SK-N-SH treated with all-trans-retinoic acid at 6 μM for 48 hours (cell line): ENCODE data around the gene INTS15.

Source experiments
- ATAC-seq: fragments of 200-7000 bp; cut with Tn5 transposase; 3 replicates; pipeline ENCODE4 v1.9.1; 2020; ENCODE audit warnings: mild to moderate bottlenecking, moderate library complexity
- ARNTL ChIP-seq: fragments of 450-650 bp; formaldehyde crosslinking; IDR thresholded peaks from 2 replicates; pipeline ENCODE4 v1.5.0; 2020; ENCODE audit warnings: low read depth, mild to moderate bottlenecking, moderate library complexity, borderline replicate concordance
- BACH2 ChIP-seq: fragments of 250-450 bp; sonication (Bioruptor Pico); IDR thresholded peaks from 2 replicates; pipeline ENCODE4 v1.9.0; 2021; ENCODE audit warnings: mild to moderate bottlenecking, borderline replicate concordance
- CSDC2 ChIP-seq: fragments of 250-450 bp; sonication (Bioruptor Pico); IDR thresholded peaks from 2 replicates; pipeline ENCODE4 v1.5.0; 2020; ENCODE audit warnings: mild to moderate bottlenecking, moderate library complexity
- ESRRG ChIP-seq: fragments of 250-450 bp; sonication (Bioruptor Pico); IDR thresholded peaks from 2 replicates; pipeline ENCODE4 v1.6.1; 2021; ENCODE audit warnings: mild to moderate bottlenecking
- GLIS3 ChIP-seq: fragments of 250-450 bp; sonication (Bioruptor Pico); IDR thresholded peaks from 2 replicates; pipeline ENCODE4 v1.5.0; 2020; ENCODE audit warnings: mild to moderate bottlenecking, moderate library complexity
- ISL1 ChIP-seq: fragments of 250-450 bp; sonication (Bioruptor Pico); IDR thresholded peaks from 2 replicates; pipeline ENCODE4 v2.1.2; 2022; ENCODE audit warnings: mild to moderate bottlenecking, moderate library complexity
- OSR1 ChIP-seq: fragments of 250-450 bp; sonication (Bioruptor Pico); IDR thresholded peaks from 2 replicates; pipeline ENCODE4 v1.8.0; 2022; ENCODE audit warnings: moderate library complexity, mild to moderate bottlenecking, inconsistent platforms
- PPARA ChIP-seq: fragments of 250-450 bp; sonication (Bioruptor Pico); IDR thresholded peaks from 2 replicates; pipeline ENCODE4 v1.5.0; 2020; ENCODE audit warnings: mild to moderate bottlenecking, borderline replicate concordance
- RARB ChIP-seq: fragments of 250-450 bp; sonication (Bioruptor Pico); IDR thresholded peaks from 2 replicates; pipeline ENCODE4 v1.8.0; 2021; ENCODE audit warnings: mild to moderate bottlenecking, moderate library complexity
- ZC3H10 ChIP-seq: fragments of 250-450 bp; sonication (Bioruptor Pico); IDR thresholded peaks from 2 replicates; pipeline ENCODE4 v1.5.1; 2021; ENCODE audit warnings: mild to moderate bottlenecking, moderate library complexity
- ZFP3 ChIP-seq: fragments of 250-450 bp; sonication (Bioruptor Pico); IDR thresholded peaks from 2 replicates; pipeline ENCODE4 v1.5.0; 2020; ENCODE audit warnings: mild to moderate bottlenecking, moderate library complexity
- ZFP30 ChIP-seq: fragments of 450-650 bp; formaldehyde crosslinking; IDR thresholded peaks from 2 replicates; pipeline ENCODE4 v1.5.0; 2022; ENCODE audit warnings: mild to moderate bottlenecking, moderate library complexity
- ZNF565 ChIP-seq: fragments of 450-650 bp; formaldehyde crosslinking; conservative IDR thresholded peaks from 2 replicates; pipeline ENCODE4 v1.5.0; 2020; ENCODE audit warnings: low read depth, mild to moderate bottlenecking, moderate library complexity
- ZNF70 ChIP-seq: fragments of 450-650 bp; formaldehyde crosslinking; IDR thresholded peaks from 2 replicates; pipeline ENCODE4 v1.5.0; 2020; ENCODE audit warnings: mild to moderate bottlenecking, moderate library complexity
- ZNF8 ChIP-seq: fragments of 450-650 bp; formaldehyde crosslinking; IDR thresholded peaks from 2 replicates; pipeline ENCODE4 v1.5.0; 2020; ENCODE audit warnings: mild to moderate bottlenecking, moderate library complexity
- TF ChIP-seq, protein P1 (sequence below): fragments of 250-450 bp; sonication (Bioruptor Pico); IDR thresholded peaks from 2 replicates; pipeline ENCODE4 v1.8.0; 2020; ENCODE audit warnings: mild to moderate bottlenecking, moderate library complexity, borderline replicate concordance
- TF ChIP-seq, protein P2 (sequence below): fragments of 250-450 bp; sonication (Bioruptor Pico); IDR thresholded peaks from 2 replicates; pipeline ENCODE4 v1.8.0; 2021; ENCODE audit warnings: low read depth, mild to moderate bottlenecking, moderate library complexity, borderline replicate concordance
- TF ChIP-seq, protein P3 (sequence below): fragments of 250-450 bp; sonication (Bioruptor Pico); IDR thresholded peaks from 2 replicates; pipeline ENCODE4 v1.5.1; 2020; ENCODE audit warnings: low read depth, mild to moderate bottlenecking, moderate library complexity

The INTS15 gene

DNA sequence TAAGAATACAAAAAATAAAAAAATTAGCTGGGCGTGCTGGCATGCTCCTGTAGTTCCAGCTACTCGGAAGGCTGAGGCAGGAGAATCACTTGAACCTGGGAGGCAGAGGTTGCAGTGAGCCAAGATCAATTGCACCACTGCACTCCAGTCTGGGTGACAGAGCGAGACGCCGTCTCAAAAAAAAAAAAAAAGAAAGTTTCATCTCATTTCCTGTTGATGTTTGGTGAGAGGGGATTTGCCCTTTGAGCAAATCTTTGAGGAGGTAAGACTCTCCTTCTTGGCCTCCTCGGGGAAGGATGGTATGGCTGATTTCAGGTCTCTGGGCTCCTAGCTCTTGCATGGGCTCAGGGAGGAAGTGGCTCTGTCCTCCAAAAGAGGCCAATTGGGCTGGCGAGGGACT, 35.0 kb upstream of the INTS15 start:
- no peak for TF ChIP-seq CSDC2
- TF ChIP-seq, protein P1, sequence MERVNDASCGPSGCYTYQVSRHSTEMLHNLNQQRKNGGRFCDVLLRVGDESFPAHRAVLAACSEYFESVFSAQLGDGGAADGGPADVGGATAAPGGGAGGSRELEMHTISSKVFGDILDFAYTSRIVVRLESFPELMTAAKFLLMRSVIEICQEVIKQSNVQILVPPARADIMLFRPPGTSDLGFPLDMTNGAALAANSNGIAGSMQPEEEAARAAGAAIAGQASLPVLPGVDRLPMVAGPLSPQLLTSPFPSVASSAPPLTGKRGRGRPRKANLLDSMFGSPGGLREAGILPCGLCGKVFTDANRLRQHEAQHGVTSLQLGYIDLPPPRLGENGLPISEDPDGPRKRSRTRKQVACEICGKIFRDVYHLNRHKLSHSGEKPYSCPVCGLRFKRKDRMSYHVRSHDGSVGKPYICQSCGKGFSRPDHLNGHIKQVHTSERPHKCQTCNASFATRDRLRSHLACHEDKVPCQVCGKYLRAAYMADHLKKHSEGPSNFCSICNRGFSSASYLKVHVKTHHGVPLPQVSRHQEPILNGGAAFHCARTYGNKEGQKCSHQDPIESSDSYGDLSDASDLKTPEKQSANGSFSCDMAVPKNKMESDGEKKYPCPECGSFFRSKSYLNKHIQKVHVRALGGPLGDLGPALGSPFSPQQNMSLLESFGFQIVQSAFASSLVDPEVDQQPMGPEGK, result no peak
- no peak for TF ChIP-seq ESRRG (CRISPR knock-in tag)
- ATAC-seq, result no peak

DNA sequence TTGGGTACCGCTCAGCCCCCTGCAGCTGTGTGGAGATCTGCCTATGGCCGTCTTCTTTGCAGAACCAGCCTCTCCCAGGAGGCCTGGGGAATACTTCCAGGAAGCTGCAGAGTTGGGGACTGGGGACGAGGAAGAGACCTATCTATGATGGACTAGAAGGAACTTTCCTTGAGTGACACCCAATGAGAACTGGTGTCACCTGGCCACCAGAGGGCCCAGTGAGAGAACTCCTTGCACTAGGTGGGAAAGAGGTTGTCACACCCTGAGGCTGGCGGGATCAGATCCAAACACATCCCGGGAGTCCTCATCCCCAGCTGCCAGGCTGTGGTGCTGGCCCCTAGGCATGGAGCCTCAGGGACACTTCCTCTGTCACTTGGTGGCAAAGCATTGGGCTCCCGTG, 33.6 kb upstream of the INTS15 start:
- TF ChIP-seq GLIS3 (CRISPR knock-in tag), result no peak
- TF ChIP-seq, protein P1, result no peak
- no peak for TF ChIP-seq RARB (CRISPR knock-in tag)
- no peak for TF ChIP-seq OSR1 (CRISPR knock-in tag)
- TF ChIP-seq ZFP30 (CRISPR knock-in tag), result no peak
- TF ChIP-seq, protein P2, sequence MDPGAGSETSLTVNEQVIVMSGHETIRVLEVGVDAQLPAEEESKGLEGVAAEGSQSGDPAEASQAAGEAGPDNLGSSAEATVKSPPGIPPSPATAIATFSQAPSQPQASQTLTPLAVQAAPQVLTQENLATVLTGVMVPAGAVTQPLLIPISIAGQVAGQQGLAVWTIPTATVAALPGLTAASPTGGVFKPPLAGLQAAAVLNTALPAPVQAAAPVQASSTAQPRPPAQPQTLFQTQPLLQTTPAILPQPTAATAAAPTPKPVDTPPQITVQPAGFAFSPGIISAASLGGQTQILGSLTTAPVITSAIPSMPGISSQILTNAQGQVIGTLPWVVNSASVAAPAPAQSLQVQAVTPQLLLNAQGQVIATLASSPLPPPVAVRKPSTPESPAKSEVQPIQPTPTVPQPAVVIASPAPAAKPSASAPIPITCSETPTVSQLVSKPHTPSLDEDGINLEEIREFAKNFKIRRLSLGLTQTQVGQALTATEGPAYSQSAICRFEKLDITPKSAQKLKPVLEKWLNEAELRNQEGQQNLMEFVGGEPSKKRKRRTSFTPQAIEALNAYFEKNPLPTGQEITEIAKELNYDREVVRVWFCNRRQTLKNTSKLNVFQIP (CRISPR knock-in tag), result no peak
- TF ChIP-seq ZNF8 (CRISPR knock-in tag), result no peak
- no peak for TF ChIP-seq ARNTL (CRISPR knock-in tag)
- ATAC-seq, result no peak

DNA sequence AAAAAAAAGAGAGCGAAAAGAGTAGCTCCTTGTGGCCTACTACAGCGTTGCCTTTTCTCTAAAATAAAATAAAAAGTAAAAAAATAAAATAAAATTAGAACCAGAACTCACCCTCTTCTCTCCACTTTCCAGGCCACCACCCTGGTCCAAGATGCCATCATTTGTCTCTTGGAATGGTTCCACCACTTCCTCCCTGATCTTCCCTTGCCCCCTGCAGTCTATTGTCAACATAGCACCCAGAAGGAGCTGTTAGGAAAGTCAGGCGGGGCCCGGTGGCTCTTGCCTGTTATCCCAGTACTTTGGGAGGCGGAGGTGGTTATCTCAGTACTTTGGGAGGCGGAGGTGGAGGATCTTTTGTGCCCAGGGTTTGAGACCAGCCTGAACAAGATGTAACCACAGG, 31.0 kb upstream of the INTS15 start:
- ATAC-seq, result peak; percentile 94

More for the DNA sequence above, 31.0 kb upstream of the INTS15 start:
- TF ChIP-seq CSDC2, result no peak
- TF ChIP-seq BACH2 (CRISPR knock-in tag), result no peak
- TF ChIP-seq, protein P1, result no peak
- TF ChIP-seq PPARA (CRISPR knock-in tag), result no peak
- TF ChIP-seq, protein P3, sequence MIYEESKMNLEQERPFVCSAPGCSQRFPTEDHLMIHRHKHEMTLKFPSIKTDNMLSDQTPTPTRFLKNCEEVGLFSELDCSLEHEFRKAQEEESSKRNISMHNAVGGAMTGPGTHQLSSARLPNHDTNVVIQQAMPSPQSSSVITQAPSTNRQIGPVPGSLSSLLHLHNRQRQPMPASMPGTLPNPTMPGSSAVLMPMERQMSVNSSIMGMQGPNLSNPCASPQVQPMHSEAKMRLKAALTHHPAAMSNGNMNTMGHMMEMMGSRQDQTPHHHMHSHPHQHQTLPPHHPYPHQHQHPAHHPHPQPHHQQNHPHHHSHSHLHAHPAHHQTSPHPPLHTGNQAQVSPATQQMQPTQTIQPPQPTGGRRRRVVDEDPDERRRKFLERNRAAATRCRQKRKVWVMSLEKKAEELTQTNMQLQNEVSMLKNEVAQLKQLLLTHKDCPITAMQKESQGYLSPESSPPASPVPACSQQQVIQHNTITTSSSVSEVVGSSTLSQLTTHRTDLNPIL (CRISPR knock-in tag), result no peak
- TF ChIP-seq, protein P2 (CRISPR knock-in tag), result no peak
- TF ChIP-seq ZNF70 (CRISPR knock-in tag), result no peak
- TF ChIP-seq ZFP3, result no peak
- no peak for TF ChIP-seq ISL1
- TF ChIP-seq ZC3H10 (CRISPR knock-in tag), result no peak
- no peak for TF ChIP-seq ZFP30 (CRISPR knock-in tag)
- TF ChIP-seq ZNF8 (CRISPR knock-in tag), result no peak
- TF ChIP-seq ARNTL (CRISPR knock-in tag), result no peak
- no peak for TF ChIP-seq RARB (CRISPR knock-in tag)
- no peak for TF ChIP-seq OSR1 (CRISPR knock-in tag)
- no peak for TF ChIP-seq ZNF565 (CRISPR knock-in tag)
- TF ChIP-seq GLIS3 (CRISPR knock-in tag), result no peak
